ENCODE results near the gene TUBA3C.

- TF ChIP-seq CTCF (IDR thresholded peaks at IDR 0.05) (no peak), POLR2A (IDR thresholded peaks at IDR 0.05) (no peak)
These were observed 3.7 kb upstream of the TUBA3C start for GRCh38 chr13:19185086-19185864.
